ENCODE measurements around the gene ATG4C.

Gene ATG4C

DNA sequence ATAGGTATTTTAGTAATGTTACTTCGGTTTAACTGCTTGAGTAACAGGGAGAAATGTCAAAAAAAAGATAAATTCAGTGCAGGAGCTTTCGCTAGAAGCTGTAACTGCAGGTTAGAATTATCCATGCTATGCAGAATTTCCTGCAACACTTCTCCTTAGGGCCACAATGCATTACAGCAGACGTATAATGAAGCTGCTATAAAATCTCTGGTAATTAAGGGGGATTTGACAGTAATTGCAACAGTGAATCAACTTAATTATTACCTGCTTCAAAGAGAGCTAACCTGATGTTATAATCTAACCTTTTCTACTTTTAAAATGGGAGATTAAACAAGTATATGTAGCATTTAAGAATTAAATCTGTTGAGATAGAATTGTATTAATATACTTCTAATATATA, 92.6 kb downstream of the ATG4C start:
- H3K27me3 ChIP-seq (ENCODE audit: insufficient read depth, low read depth), result no peaks in the 10 kb centered on the region

DNA sequence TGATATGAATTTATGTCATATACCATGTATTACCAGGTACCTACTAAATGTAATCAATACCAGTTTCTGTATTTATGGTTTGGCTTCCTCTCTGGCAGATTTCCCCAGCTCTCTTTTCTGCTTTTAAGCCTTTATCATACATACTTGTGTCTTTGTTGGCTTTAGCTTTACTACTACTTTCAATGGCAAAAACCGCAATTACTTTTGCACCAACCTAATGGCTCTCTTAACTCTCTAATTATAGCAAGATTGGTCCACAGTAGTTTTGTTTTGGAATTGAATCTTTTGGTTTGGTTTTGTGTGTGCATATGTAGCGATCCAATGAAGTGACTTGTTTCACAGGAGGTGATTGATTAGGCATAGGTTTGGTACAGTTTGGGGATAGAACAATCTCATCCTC, 93.6 kb downstream of the ATG4C start:
- Histone ChIP-seq H3K4me2 (no peak overlapping the region), H3K79me2 (ENCODE audit: insufficient read depth, low read depth) (no peaks in the 10 kb centered on the region), H4K20me1 (ENCODE audit: insufficient read depth) (no peaks in the 10 kb centered on the region), H3K9ac (no peak overlapping the region), H3K4me1 (ENCODE audit: low read depth, poor library complexity, severe bottlenecking) (no peaks in the 10 kb centered on the region), H3K4me3 (IDR thresholded peaks at IDR 0.05; ENCODE audit: insufficient read depth, low read depth, low read length) (no peak overlapping the region), H3K27ac (no peak overlapping the region), H3K36me3 (ENCODE audit: insufficient read depth) (no peaks in the 10 kb centered on the region), H3K27me3 (ENCODE audit: insufficient read depth, low read depth) (no peaks in the 10 kb centered on the region), H2AFZ (ENCODE audit: low read depth) (no peak overlapping the region)
- TF ChIP-seq, protein P1, sequence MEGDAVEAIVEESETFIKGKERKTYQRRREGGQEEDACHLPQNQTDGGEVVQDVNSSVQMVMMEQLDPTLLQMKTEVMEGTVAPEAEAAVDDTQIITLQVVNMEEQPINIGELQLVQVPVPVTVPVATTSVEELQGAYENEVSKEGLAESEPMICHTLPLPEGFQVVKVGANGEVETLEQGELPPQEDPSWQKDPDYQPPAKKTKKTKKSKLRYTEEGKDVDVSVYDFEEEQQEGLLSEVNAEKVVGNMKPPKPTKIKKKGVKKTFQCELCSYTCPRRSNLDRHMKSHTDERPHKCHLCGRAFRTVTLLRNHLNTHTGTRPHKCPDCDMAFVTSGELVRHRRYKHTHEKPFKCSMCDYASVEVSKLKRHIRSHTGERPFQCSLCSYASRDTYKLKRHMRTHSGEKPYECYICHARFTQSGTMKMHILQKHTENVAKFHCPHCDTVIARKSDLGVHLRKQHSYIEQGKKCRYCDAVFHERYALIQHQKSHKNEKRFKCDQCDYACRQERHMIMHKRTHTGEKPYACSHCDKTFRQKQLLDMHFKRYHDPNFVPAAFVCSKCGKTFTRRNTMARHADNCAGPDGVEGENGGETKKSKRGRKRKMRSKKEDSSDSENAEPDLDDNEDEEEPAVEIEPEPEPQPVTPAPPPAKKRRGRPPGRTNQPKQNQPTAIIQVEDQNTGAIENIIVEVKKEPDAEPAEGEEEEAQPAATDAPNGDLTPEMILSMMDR (conservative IDR thresholded peaks at IDR 0.05; ENCODE audit: low read depth, low read length), result no peak

More for the DNA sequence above, 92.6 kb downstream of the ATG4C start:
- Histone ChIP-seq H2AFZ (ENCODE audit: low read depth) (no peak overlapping the region), H3K79me2 (ENCODE audit: insufficient read depth, low read depth) (no peaks in the 10 kb centered on the region), H3K4me3 (IDR thresholded peaks at IDR 0.05; ENCODE audit: insufficient read depth, low read depth, low read length) (no peak overlapping the region), H3K4me2 (no peak overlapping the region), H3K36me3 (ENCODE audit: insufficient read depth) (no peaks in the 10 kb centered on the region), H3K9ac (no peak overlapping the region), H3K27ac (no peak overlapping the region), H4K20me1 (ENCODE audit: insufficient read depth) (no peaks in the 10 kb centered on the region), H3K4me1 (ENCODE audit: low read depth, poor library complexity, severe bottlenecking) (no peaks in the 10 kb centered on the region)
- TF ChIP-seq, protein P1 (conservative IDR thresholded peaks at IDR 0.05; ENCODE audit: low read depth, low read length), result no peak

DNA sequence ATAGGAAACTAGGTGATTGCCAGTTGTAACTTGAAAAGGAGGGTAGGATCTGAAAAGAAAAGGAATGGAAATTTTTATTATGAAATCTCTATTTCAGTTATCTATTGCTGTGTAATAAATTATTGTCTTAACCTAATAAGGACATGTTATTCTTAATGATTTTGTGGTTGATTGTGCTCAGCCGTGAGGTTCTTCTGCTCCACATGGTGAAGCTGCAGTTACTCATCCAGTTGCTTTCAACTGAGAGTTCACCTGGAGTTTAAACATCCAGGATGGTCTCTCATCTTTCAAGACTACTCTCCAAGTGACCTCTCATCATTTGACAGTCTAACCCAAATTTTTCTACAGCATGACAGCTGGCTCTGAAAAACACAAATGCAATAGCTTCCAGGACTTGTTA, 96.0 kb downstream of the ATG4C start:
- H3K4me1 ChIP-seq (ENCODE audit: low read depth, poor library complexity, severe bottlenecking), result no peaks in the 10 kb centered on the region
- TF ChIP-seq, protein P1 (conservative IDR thresholded peaks at IDR 0.05; ENCODE audit: low read depth, low read length), result no peak
- H3K27me3 ChIP-seq (ENCODE audit: insufficient read depth, low read depth), result no peaks in the 10 kb centered on the region
- H3K79me2 ChIP-seq (ENCODE audit: insufficient read depth, low read depth), result no peaks in the 10 kb centered on the region
- no peak overlapping the region for H3K27ac ChIP-seq
- no peak overlapping the region for H3K4me3 ChIP-seq (IDR thresholded peaks at IDR 0.05; ENCODE audit: insufficient read depth, low read depth, low read length)
- no peak overlapping the region for H3K4me2 ChIP-seq
- H3K9ac ChIP-seq, result no peak overlapping the region
- H2AFZ ChIP-seq (ENCODE audit: low read depth), result no peak overlapping the region
- no peaks in the 10 kb centered on the region for H3K36me3 ChIP-seq (ENCODE audit: insufficient read depth)
- H4K20me1 ChIP-seq (ENCODE audit: insufficient read depth), result no peaks in the 10 kb centered on the region

DNA sequence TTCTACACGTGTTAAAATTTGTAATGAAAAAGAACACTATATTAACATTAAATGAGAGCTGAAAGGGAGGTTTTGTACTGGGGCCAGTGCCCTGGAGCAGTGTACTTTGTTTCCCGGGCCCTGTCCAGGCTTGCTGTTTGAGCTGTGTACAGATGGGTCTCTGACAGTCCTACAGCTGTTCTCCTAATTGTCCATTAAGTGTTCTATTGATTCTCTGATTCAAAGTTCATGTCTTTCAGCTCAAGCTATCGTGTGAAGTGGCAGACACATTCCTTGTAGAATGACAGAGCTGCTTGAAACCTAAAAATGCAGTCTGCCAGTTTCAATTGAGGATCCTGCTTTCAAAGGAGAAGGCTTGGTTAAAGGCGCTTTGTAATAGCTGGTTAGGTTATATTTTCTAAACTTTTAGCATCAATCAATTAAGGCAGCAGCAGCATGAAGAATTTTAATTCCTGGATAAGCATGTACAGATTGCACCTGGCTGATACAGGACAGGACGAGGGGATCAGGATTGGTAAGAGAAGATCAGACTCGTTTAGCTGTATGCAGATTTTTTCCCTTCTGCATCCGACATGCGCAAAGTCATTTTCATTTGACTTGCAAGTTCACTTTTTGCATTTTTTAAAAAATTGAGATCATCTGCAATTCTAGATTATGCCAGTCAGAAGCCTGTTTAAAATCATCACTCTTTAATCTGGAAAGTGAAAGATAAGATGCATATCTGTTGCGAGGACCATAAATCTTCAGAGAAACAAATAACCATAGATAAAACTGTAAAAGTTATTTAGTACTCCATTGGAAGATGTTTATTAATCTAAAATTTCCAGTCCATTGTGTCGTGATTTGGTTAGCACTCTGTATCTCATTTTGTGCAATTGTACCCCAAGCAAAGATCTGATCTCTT, 98.5 kb downstream of the ATG4C start:
- no peaks in the 10 kb centered on the region for H3K27me3 ChIP-seq (ENCODE audit: insufficient read depth, low read depth)
- no peak overlapping the region for H3K4me2 ChIP-seq
- no peak overlapping the region for H2AFZ ChIP-seq (ENCODE audit: low read depth)
- TF ChIP-seq, protein P1 (conservative IDR thresholded peaks at IDR 0.05; ENCODE audit: low read depth, low read length), result no peak
- H3K4me1 ChIP-seq (ENCODE audit: low read depth, poor library complexity, severe bottlenecking), result no peaks in the 10 kb centered on the region
- no peaks in the 10 kb centered on the region for H4K20me1 ChIP-seq (ENCODE audit: insufficient read depth)
- no peaks in the 10 kb centered on the region for H3K79me2 ChIP-seq (ENCODE audit: insufficient read depth, low read depth)
- H3K9ac ChIP-seq, result no peak overlapping the region
- no peak overlapping the region for H3K27ac ChIP-seq
- H3K36me3 ChIP-seq (ENCODE audit: insufficient read depth), result no peaks in the 10 kb centered on the region
- no peak overlapping the region for H3K4me3 ChIP-seq (IDR thresholded peaks at IDR 0.05; ENCODE audit: insufficient read depth, low read depth, low read length)

Data from KMS-11 (cell line).